Measurements from ENCODE around the gene NUMBL. TPM values are rescaled to one million over a fixed set of nuclear protein-coding genes. Genes with fewer than 3 reads are reported as not detected.
A peak's percentile ranks its signal among the peaks of the same experiment; 100 is the strongest.

NUMBL gene
- total and polyA plus RNA-seq, 2 of the 8 experiments (the other 6 are each of a cell fraction or from before 2014, with no cell fraction given): 13.5 to 24.8 TPM

DNA sequence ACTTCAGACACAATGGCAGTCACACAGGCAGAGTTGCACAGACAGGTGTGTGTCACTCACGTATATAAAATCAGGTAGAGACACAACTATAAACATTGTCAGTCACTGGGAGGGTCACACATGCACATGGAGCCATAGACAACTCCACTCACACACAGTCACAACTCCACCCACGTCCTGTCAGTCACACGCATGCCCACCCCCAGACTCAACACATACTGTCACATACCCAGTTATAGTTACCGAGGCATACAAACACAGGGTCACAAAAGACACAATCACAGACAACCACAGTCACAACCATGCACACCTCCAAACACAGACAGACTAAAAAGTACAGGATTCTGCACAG, 1.5 kb downstream of the NUMBL start:
- no peak for FAIRE-seq
- TF ChIP-seq, protein P1, sequence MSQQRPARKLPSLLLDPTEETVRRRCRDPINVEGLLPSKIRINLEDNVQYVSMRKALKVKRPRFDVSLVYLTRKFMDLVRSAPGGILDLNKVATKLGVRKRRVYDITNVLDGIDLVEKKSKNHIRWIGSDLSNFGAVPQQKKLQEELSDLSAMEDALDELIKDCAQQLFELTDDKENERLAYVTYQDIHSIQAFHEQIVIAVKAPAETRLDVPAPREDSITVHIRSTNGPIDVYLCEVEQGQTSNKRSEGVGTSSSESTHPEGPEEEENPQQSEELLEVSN (IDR thresholded peaks at IDR 0.05): no peak
- TF ChIP-seq GABPA (IDR thresholded peaks at IDR 0.05; ENCODE audit: borderline replicate concordance, insufficient read depth, low read length) (no peak), SP4 (IDR thresholded peaks at IDR 0.05; ENCODE audit: low read length) (no peak), CBX8 (IDR thresholded peaks at IDR 0.05; ENCODE audit: borderline replicate concordance, low read depth, low read length) (no peak), BCL11A (IDR thresholded peaks at IDR 0.05; ENCODE audit: low read depth in 2 of 2, low read length in 2 of 2) (no peak), YY1 (IDR thresholded peaks at IDR 0.05; ENCODE audit: low read depth, low read length) (no peak), NRF1 (IDR thresholded peaks at IDR 0.05; ENCODE audit: low read depth, low read length) (no peak), RFX5 (IDR thresholded peaks at IDR 0.05; ENCODE audit: borderline replicate concordance, low read depth, low read length) (no peak), FOSL1 (IDR thresholded peaks at IDR 0.05; ENCODE audit: insufficient read depth, low read depth, low read length) (no peak), SP1 (IDR thresholded peaks at IDR 0.05; ENCODE audit: low read depth, low read length) (no peak), RBBP5 (IDR thresholded peaks at IDR 0.05; ENCODE audit: borderline replicate concordance, low read depth, low read length) (no peak)
- TF ChIP-seq, protein P2, sequence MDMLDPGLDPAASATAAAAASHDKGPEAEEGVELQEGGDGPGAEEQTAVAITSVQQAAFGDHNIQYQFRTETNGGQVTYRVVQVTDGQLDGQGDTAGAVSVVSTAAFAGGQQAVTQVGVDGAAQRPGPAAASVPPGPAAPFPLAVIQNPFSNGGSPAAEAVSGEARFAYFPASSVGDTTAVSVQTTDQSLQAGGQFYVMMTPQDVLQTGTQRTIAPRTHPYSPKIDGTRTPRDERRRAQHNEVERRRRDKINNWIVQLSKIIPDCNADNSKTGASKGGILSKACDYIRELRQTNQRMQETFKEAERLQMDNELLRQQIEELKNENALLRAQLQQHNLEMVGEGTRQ (IDR thresholded peaks at IDR 0.05; ENCODE audit: low read length): no peak

More for the DNA sequence above, 1.5 kb downstream of the NUMBL start:
- no peak overlapping the region for H3K23ac ChIP-seq (ENCODE audit: insufficient read length)
- H3K4me2 ChIP-seq (ENCODE audit: insufficient read depth in 1 of 2, low read depth in 2 of 2, low read length in 2 of 2): peak overlapping the region; percentile 94 to 98
- H4K5ac ChIP-seq (ENCODE audit: insufficient read length, low read depth, low read length): no peak overlapping the region
- H3K27me3 ChIP-seq (replicated peaks in 1 of 4; ENCODE audit: control insufficient read depth in 3 of 4, extremely low read depth in 1 of 4, insufficient read depth in 3 of 4, low read length in 3 of 4): no peaks in the 10 kb centered on the region
- peak overlapping the region; percentile 75; the same call in 1 of the 2 replicates for H2AK5ac ChIP-seq (ENCODE audit: low read depth, low read length)
- H3K27ac ChIP-seq (ENCODE audit: low read depth, low read length): no peak overlapping the region
- no peak overlapping the region for H2BK20ac ChIP-seq (ENCODE audit: low read length)
- H4K20me1 ChIP-seq (replicated peaks in 1 of 2; ENCODE audit: control insufficient read depth in 1 of 2, insufficient read depth in 2 of 2, low read length in 2 of 2): peaks cover 6 to 21% of the 10 kb centered on the region in 2 experiments
- H2BK15ac ChIP-seq (ENCODE audit: low read length): peak overlapping the region; percentile 61; the same call in 1 of the 2 replicates
- CTCF ChIA-PET (ENCODE audit: partially characterized antibody): interaction anchor here (0.7 to 1.7 kb wide), 3 partner anchors 9 to 26 kb away, joined by 3 to 6 read pairs (median 3); no protein-coding TSS in a partner anchor
- DNase-seq (ENCODE audit: low read depth in 1 of 2, low spot score in 2 of 2): no peak
- 83% methylated on average over 4 of the region's 4 CpGs; no CpG with 5 or more reads in 1 of the 2 experiments for WGBS, 2 experiments (ENCODE audit: extremely low coverage in 1 of 2, insufficient coverage in 1 of 2, insufficient read length in 1 of 2, insufficient replicate concordance in 2 of 2, low coverage in 1 of 2, low lambda C conversion rate in 2 of 2, missing lambda C conversion rate in 1 of 2)
- no peak overlapping the region for H2BK5ac ChIP-seq (ENCODE audit: low read depth, low read length)
- no peak overlapping the region for H2AFZ ChIP-seq (ENCODE audit: low read length)
- H3K79me1 ChIP-seq (ENCODE audit: low read depth, low read length): peaks cover 12% of the 10 kb centered on the region
- H3K4me1 ChIP-seq (replicated peaks in 1 of 4; ENCODE audit: control insufficient read depth in 3 of 4, insufficient read depth in 4 of 4, low read length in 3 of 4): peaks cover 0 to 25% (median 15%) of the 10 kb centered on the region in 4 experiments; a peak in 6 of 7 replicates
- peaks cover 0 to 21% of the 10 kb centered on the region in 2 experiments; a peak in 3 of 4 replicates for H3K79me2 ChIP-seq (ENCODE audit: control insufficient read depth in 1 of 2, insufficient read depth in 2 of 2, low read length in 2 of 2)
- peak overlapping the region in 2 of 4 experiments; percentile 69 to 76; a peak in 1 of 7 replicates for H3K9ac ChIP-seq (replicated peaks in 1 of 4; ENCODE audit: extremely low read depth in 1 of 4, low read depth in 3 of 4, low read length in 3 of 4)
- POLR2A ChIA-PET (ENCODE audit: partially characterized antibody): interaction anchor here (1.2 kb wide), 1 partner anchor 8 kb away, joined by 4 read pairs; no protein-coding TSS in a partner anchor
- no peak overlapping the region for H4K91ac ChIP-seq (replicated peaks; ENCODE audit: insufficient read length, low read length)
- no peak overlapping the region for H4K8ac ChIP-seq (ENCODE audit: extremely low read depth, insufficient read depth, low read length)
- H3K9me3 ChIP-seq (ENCODE audit: insufficient read depth in 2 of 2, low read depth in 1 of 2, low read length in 1 of 2): no peaks in the 10 kb centered on the region
- H2BK120ac ChIP-seq (replicated peaks; ENCODE audit: low read depth, low read length): no peak overlapping the region
- peaks cover 3 to 17% (median 7%) of the 10 kb centered on the region in 4 experiments; a peak in 5 of 8 replicates for H3K36me3 ChIP-seq (ENCODE audit: control insufficient read depth in 2 of 4, insufficient read depth in 4 of 4, low read length in 3 of 4)
- H2BK12ac ChIP-seq (ENCODE audit: low read depth, low read length): peak overlapping the region; percentile 88; the same call in 1 of the 2 replicates
- H3K4ac ChIP-seq (replicated peaks; ENCODE audit: insufficient read length, low read depth, low read length): no peak overlapping the region
- H3K56ac ChIP-seq (replicated peaks; ENCODE audit: insufficient read length, low read depth, low read length): no peak overlapping the region
- H3K18ac ChIP-seq (ENCODE audit: extremely low read depth, low read length): no peak overlapping the region
- H3K23me2 ChIP-seq (ENCODE audit: low read depth, low read length): peaks cover 16% of the 10 kb centered on the region
- H3K14ac ChIP-seq (ENCODE audit: insufficient read length): no peak overlapping the region
- peak overlapping the region in 2 of 4 experiments; percentile 54 to 70; a peak in 3 of 8 replicates for H3K4me3 ChIP-seq (ENCODE audit: extremely low read depth in 1 of 4, insufficient read depth in 2 of 4, low read depth in 3 of 4, low read length in 4 of 4)
